Tibial artery (tissue), 4 donors: ENCODE measurements around the gene TACC2.

Source experiments
- DNase-seq, 2 donors: peaks; one replicate each; pipeline ENCODE4 v3.0.0-alpha.2; 2019
- H3K27ac ChIP-seq, 2 donors: fragments of 200-600 bp; sonication (generic) in 1 of 2; 1 replicate in 1 of 2; 2 replicates in 1 of 2; pipeline ENCODE4 v1.5.1; 2018 to 2019; ENCODE audit warnings: mild to moderate bottlenecking in 1 of 2
- H3K27me3 ChIP-seq, 2 donors: fragments of 200-600 bp; sonication (generic) in 1 of 2; one replicate each; pipeline versions ENCODE4 v1.5.1 to v1.6.0; 2016 to 2019
- H3K36me3 ChIP-seq, 3 donors: fragments of 200-600 bp; sonication (generic) in 2 of 3; one replicate each; pipeline ENCODE4 v1.5.1; 2016 to 2019; ENCODE audit warnings: mild to moderate bottlenecking in 2 of 3
- H3K4me1 ChIP-seq, 4 donors: fragments of 200-600 bp; sonication (generic) in 2 of 4; 1 replicate in 3 of 4; 2 replicates in 1 of 4; pipeline ENCODE4 v1.5.1; 2016 to 2019
- H3K4me3 ChIP-seq, 2 donors: fragments of 200-600 bp; sonication (generic) in 1 of 2; 1 replicate in 1 of 2; 2 replicates in 1 of 2; pipeline ENCODE4 v1.5.1; 2018 to 2019; ENCODE audit warnings: mild to moderate bottlenecking in 2 of 2
- H3K9me3 ChIP-seq, 3 donors: fragments of 200-600 bp; sonication (generic) in 1 of 3; one replicate each; pipeline ENCODE4 v1.5.1; 2016 to 2019
- CTCF ChIP-seq, 2 experiments: fragments of 200-600 bp in 1 of 2; fragments of 450-650 bp in 1 of 2; IDR thresholded peaks; one replicate each; pipeline ENCODE4 v1.5.1; 2017 to 2019; ENCODE audit warnings: antibody characterized with exemption in 2 of 2, mild to moderate bottlenecking in 1 of 2, moderate library complexity in 1 of 2
- intact Hi-C: fragments of 100-400 bp; cut with DNase I; formaldehyde crosslinking; loops from one replicate; pipeline ENCODE4 v1.15.0; 2023; ENCODE audit warnings: low total_unique reads

Gene TACC2

GRCh38 chr10:122243550-122243949 is 254.6 kb downstream of the TACC2 start:
- no peak for TF ChIP-seq CTCF (IDR thresholded peaks at IDR 0.05)
- no peaks in the 10 kb centered on the region for H3K9me3 ChIP-seq
- DNase-seq, result peak in 1 of 2 donors; percentile 15
- H3K27ac ChIP-seq, result no peak overlapping the region
- intact Hi-C loops, result no loop called here
- H3K4me1 ChIP-seq, result no peaks in the 10 kb centered on the region
- H3K27me3 ChIP-seq, result no peaks in the 10 kb centered on the region
- H3K4me3 ChIP-seq, result no peak overlapping the region
- peaks cover 46 to 85% (median 59%) of the 10 kb centered on the region in 3 donors for H3K36me3 ChIP-seq

- H3K9me3 ChIP-seq, result no peaks in the 10 kb centered on the region
- no peak overlapping the region for H3K4me3 ChIP-seq
- intact Hi-C loops, result no loop called here
- no peaks in the 10 kb centered on the region for H3K27me3 ChIP-seq
- no peaks in the 10 kb centered on the region for H3K4me1 ChIP-seq
- peaks cover 46 to 85% (median 59%) of the 10 kb centered on the region in 3 donors for H3K36me3 ChIP-seq
- no peak for TF ChIP-seq CTCF (IDR thresholded peaks at IDR 0.05)
- H3K27ac ChIP-seq, result no peak overlapping the region
- DNase-seq, result peak in 1 of 2 donors; percentile 54
These were observed 255.3 kb downstream of the TACC2 start for GRCh38 chr10:122244001-122244975.

GRCh38 chr10:122245136-122245535 is 256.2 kb downstream of the TACC2 start:
- no peaks in the 10 kb centered on the region for H3K4me1 ChIP-seq
- no peak for TF ChIP-seq CTCF (IDR thresholded peaks at IDR 0.05)
- H3K27ac ChIP-seq, result no peak overlapping the region
- intact Hi-C loops, result no loop called here
- no peaks in the 10 kb centered on the region for H3K9me3 ChIP-seq
- H3K36me3 ChIP-seq, result peaks cover 52 to 85% (median 68%) of the 10 kb centered on the region in 3 donors
- DNase-seq, result no peak
- H3K4me3 ChIP-seq, result no peak overlapping the region
- H3K27me3 ChIP-seq, result no peaks in the 10 kb centered on the region

- H3K27me3 ChIP-seq, result no peaks in the 10 kb centered on the region
- intact Hi-C loops, result no loop called here
- no peaks in the 10 kb centered on the region for H3K9me3 ChIP-seq
- H3K36me3 ChIP-seq, result peaks cover 52 to 82% (median 72%) of the 10 kb centered on the region in 3 donors
- TF ChIP-seq CTCF (IDR thresholded peaks at IDR 0.05), result no peak
- peak in 1 of 2 donors; percentile 53 for DNase-seq
- no peak overlapping the region for H3K4me3 ChIP-seq
- H3K4me1 ChIP-seq, result no peaks in the 10 kb centered on the region
- H3K27ac ChIP-seq, result no peak overlapping the region
These were observed 256.9 kb downstream of the TACC2 start for GRCh38 chr10:122245897-122246296.

GRCh38 chr10:122246830-122247520 is 258.0 kb downstream of the TACC2 start:
- intact Hi-C loops, result no loop called here
- Histone ChIP-seq H3K27ac (no peak overlapping the region), H3K4me1 (no peaks in the 10 kb centered on the region), H3K36me3 (peaks cover 44 to 82% (median 62%) of the 10 kb centered on the region in 3 donors), H3K27me3 (no peaks in the 10 kb centered on the region), H3K4me3 (no peak overlapping the region), H3K9me3 (no peaks in the 10 kb centered on the region)
- peak in 1 of 2 donors; percentile 54 for DNase-seq
- no peak for TF ChIP-seq CTCF (IDR thresholded peaks at IDR 0.05)
